Measurements from ENCODE around the gene VLDLR. TPM values are rescaled to one million over a fixed set of nuclear protein-coding genes. Genes with fewer than 3 reads are reported as not detected.
"Not testable (repeated sequence)": the region's sequence is repeated elsewhere in the genome, so short reads cannot be mapped to it uniquely, and the experiment has no call there.

The VLDLR gene
- total and polyA plus RNA-seq, 12 donors, result 7.7 to 54.1 (median 32.7) TPM

GRCh38 chr9:2704504-2704903 is 82.9 kb downstream of the VLDLR start:
- no peak for DNase-seq
- Histone ChIP-seq H3K27ac (no peak overlapping the region), H3K36me3 (replicated peaks in 1 of 2) (no peaks in the 10 kb centered on the region), H3K27me3 (no peaks in the 10 kb centered on the region), H3K9me3 (replicated peaks in 1 of 3) (no peaks in the 10 kb centered on the region), H3K4me3 (no peak overlapping the region), H3K4me1 (replicated peaks in 1 of 2) (no peaks in the 10 kb centered on the region)
- intact Hi-C loops (cut with DNase I), result no loop called here
- TF ChIP-seq POLR2A (IDR thresholded peaks at IDR 0.05), result no peak
- TF ChIP-seq, protein P1, sequence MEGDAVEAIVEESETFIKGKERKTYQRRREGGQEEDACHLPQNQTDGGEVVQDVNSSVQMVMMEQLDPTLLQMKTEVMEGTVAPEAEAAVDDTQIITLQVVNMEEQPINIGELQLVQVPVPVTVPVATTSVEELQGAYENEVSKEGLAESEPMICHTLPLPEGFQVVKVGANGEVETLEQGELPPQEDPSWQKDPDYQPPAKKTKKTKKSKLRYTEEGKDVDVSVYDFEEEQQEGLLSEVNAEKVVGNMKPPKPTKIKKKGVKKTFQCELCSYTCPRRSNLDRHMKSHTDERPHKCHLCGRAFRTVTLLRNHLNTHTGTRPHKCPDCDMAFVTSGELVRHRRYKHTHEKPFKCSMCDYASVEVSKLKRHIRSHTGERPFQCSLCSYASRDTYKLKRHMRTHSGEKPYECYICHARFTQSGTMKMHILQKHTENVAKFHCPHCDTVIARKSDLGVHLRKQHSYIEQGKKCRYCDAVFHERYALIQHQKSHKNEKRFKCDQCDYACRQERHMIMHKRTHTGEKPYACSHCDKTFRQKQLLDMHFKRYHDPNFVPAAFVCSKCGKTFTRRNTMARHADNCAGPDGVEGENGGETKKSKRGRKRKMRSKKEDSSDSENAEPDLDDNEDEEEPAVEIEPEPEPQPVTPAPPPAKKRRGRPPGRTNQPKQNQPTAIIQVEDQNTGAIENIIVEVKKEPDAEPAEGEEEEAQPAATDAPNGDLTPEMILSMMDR (IDR thresholded peaks at IDR 0.05), result no peak

DNA sequence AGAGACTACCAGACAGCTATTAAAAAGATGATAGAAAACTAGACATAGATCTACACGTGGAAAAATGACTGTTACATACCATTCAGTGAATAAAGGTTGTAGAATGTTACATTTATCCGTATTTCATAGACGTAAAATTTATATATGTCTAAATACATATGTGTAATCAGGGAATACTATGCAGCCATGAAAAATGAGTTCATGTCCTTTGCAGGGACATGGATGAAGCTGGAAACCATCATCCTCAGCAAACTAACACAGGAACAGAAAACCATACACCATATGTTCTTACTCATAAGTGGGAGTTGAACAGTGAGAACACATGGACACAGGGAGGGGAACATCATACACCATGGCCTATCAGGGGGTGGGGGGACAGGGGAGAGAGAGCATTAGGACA is 85.7 kb downstream of the VLDLR start:
- H3K27ac ChIP-seq; H3K4me1 ChIP-seq (replicated peaks in 1 of 2); intact Hi-C loops (cut with DNase I); DNase-seq; H3K36me3 ChIP-seq (replicated peaks in 1 of 2); H3K9me3 ChIP-seq (replicated peaks in 1 of 3); H3K4me3 ChIP-seq; H3K27me3 ChIP-seq: not testable (repeated sequence)
- 93 to 96% (median 95%) methylated on average over 3 of the region's 3 CpGs for WGBS, 4 donors

Other genes starting within 250 kb of the VLDLR start
- gene KCNV2, start 95.7 kb downstream of the VLDLR start, total RNA-seq, result not detected
- gene KCNV2, start 95.7 kb downstream of the VLDLR start, polyA plus RNA-seq, result not detected
- gene PUM3, start 222.3 kb downstream of the VLDLR start, total RNA-seq, result 10 to 100 TPM; 14.6 to 73.0 (median 26.8) TPM
- gene PUM3, start 222.3 kb downstream of the VLDLR start, polyA plus RNA-seq, result 10 to 100 TPM; 33.1 to 53.6 (median 42.9) TPM